HuH-7 (cell line): ENCODE measurements around the gene ZBTB45.

Source experiments
- DNase-seq: peaks from one replicate; pipeline ENCODE4 v3.0.0; 2011; ENCODE audit warnings: low spot score

ZBTB45 gene

DNA sequence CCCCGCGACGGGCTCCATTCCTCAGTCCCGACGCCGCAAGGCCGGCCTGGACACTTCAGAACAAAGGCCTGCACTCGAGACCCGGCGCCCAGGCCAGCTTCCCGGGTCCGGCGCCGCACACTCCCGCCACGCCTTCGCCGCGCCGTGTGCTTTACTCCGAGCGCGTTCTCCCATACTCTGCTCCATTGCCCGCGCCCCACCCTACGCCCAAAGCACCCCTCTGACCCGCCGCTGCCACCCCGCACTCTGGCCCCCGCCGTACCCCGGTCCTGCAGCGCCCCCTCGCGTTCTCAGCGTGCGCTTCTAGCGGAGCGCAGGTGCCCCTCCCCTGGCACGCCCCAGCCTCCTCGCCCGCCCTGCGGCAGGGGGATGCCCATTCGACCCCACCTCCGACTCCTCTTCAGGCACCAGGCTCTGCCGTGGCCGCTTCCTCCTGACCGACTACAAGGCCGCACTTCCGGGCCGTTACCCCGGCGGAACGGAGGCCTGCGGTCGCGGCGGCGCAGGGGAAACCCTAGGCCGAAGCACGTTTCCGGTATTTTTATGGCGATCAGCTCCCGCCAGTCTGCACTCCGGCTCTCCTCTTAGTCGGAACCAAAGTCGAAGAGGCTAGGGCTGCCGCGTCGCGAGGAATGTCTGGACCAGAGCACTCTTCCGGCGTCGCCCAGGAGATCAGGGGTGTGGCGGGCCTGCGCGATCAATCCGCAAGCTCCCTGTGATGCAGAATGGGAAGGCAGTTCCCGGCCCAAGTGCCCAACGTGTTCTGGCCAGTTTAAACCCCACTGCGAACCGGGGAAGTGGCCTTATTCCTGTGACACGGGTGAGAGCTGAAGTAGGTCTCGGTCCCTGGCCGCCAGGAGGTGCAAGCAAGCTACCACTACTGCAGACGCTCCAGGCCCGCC lies at the start of gene ZBTB45:
ZBTB45 (minus strand) TSS at position 456 of the 902 bp plus-strand sequence. CDS start 2,137 bp downstream, outside the sequence.
- DNase-seq, result peak; percentile 77

DNA sequence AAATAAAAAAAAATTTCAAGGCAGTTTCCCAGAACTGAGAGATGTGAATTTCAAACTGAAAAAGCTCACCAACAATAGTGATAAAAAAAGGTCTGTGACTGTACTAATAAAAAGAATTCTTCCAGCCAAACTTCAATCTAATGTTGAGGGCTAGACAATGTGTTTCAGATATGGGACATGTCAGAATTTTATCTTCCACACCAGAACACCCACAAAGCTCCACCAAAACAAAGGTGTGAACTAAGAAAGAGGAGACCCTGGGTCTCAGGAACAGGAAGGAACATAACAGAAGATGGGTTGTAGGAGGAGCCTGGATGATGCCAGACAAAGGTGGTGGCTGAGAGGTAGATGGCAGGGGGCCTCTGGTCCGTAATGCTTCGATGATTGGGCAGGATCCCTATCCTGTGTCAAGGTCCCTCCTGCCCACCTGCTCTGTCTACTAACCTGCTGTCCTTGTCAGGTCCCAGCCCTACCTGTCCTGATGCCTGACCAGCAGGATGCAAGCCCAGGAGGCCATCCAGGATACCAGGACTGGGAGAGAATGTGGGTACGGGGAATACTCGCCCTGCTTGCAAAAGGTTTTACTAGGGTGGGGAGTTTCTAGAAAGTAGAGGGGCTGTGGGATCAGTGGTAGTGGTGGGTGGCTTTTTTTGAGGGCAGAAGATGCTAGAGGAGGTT lies 49.0 kb upstream of the ZBTB45 start:
- DNase-seq, result no peak

DNA sequence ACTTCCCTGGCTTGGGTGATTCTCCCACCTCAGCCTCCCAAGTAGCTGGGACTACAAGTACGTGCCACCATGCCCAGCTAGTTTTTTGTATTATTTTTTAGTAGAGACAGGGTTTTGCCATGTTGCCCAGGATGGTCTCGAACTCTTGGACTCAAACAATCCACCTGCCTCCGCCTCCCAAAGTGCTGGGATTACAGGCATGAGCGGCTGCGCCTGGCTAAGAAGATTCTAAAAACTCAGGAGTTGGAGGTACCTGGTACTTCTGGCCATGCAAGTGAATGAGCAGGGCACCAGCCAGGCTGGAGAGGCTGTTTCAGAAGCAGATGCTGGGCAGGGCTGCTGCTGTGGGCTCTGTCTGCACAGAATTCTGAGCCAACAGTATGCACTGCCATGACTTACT lies 47.4 kb upstream of the ZBTB45 start:
- DNase-seq, result no peak

DNA sequence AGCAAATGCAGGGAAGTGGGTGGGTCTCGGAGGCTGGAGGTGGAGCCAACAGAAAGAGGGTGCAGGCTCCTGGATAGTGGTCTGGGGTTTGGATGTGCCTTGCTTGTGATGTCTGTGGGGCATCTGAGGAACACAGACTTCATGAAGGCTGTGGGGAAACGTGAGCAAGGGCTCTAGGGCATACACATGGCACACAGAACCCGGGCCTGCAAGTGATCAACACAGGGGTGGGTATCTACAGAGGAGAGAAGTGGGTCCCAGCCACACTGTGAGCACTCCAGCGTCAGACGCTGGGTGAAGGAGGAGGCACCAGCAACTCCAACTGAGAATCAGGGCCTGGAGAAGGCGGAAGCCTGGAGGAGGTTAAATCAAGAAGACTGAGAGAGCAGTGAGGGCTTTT lies 44.2 kb upstream of the ZBTB45 start:
- no peak for DNase-seq

GRCh38 chr19:58563034-58563573 lies 43.5 kb upstream of the ZBTB45 start:
- no peak for DNase-seq

DNA sequence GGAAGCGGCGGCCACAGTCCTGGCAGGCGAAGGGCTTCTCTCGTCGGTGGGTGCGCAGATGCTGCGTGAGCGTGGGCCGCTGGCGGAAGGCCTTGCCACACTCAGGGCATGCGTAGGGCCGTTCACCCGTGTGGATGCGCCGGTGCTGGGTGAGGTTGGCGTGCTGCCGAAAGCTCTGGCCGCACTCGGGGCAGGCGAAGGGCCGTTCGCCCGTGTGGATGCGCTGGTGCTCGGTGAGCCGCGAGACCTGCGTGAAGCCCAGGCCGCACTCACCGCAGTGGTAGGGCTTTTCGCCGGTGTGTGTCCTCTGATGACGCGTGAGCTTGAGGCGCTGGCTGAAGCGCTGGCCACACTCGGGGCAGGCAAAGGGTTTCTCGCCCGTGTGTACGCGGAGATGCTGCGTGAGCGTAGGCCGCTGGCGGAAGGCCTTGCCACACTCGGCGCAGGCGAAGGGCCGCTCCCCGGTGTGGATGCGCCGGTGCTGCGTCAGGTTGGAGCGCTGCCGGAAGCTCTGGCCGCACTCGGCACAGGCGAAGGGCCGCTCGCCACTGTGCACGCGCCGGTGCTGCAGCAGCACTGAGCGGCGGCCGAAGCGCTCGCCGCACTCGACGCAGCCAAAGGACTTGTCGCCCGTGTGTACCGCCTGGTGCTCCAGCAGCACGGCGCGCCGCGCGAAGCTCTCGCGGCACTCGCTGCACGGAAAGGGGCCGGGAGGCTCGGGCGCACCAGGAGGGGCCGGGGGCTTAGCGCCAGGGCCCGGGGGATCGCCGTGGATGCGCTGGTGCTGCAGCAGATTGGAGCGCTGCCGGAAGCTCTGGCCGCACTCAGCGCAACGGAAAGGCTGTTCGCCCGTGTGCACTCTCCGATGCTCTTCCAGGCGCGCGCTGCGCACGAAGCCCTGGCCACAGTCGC lies 42.8 kb upstream of the ZBTB45 start:
- DNase-seq, result no peak

DNA sequence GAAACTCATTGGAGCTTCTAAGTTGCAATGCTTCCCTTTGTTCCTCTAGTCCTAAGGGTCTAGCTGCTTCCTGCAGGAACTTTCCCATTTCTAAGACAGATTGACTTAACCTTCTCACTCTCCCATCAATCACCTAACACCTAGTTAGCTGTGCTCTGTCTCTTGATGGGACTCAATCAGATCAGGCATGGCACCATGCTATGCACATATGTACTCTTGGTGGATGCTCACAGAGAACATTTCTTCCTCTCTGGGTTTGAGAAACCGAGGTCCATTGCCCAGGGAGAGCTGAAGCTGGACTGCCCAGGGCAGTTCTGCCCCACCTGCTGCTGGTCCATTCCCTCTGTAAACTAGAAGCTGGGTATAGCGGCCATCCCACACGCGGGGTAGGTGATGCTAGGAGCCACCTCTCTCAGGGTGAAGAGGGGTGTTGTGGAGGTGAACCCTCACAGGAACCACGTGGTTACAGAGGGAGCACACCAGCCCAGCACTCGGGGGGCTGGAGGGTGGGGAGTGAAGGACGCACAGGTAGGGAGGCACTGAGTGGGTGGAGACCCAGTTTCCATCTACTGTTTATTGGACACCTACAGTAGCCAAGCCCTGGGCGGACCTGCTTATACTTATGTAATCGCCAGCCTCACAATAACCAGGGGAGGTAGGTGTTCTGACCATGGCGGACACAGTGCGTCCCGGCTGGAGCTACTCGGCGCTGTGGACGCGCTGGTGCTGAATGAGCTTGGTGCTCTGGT lies 41.9 kb upstream of the ZBTB45 start:
- DNase-seq, result no peak

DNA sequence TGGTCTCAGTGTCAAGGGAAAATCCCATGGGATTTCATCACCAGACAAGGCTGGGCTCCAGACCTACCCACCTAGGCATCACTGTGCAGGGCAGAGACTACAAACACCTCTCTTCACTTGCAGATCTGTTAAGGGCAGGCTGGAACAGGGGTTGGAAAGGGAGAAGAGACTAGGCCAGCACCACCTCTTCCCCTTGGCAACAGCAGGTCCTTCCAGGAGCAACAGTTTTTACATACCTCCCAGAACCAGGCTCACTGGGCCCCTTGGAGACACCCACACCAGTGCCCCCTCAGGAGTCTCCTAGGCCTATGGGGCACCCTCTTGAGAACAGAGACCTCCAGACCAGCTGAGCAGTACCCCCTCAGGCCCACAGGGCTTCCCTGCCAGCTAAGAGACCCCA lies 41.3 kb upstream of the ZBTB45 start:
- DNase-seq, result no peak

- DNase-seq, result no peak
Measured at GRCh38 chr19:58560007-58560887, 40.6 kb upstream of the ZBTB45 start.

DNA sequence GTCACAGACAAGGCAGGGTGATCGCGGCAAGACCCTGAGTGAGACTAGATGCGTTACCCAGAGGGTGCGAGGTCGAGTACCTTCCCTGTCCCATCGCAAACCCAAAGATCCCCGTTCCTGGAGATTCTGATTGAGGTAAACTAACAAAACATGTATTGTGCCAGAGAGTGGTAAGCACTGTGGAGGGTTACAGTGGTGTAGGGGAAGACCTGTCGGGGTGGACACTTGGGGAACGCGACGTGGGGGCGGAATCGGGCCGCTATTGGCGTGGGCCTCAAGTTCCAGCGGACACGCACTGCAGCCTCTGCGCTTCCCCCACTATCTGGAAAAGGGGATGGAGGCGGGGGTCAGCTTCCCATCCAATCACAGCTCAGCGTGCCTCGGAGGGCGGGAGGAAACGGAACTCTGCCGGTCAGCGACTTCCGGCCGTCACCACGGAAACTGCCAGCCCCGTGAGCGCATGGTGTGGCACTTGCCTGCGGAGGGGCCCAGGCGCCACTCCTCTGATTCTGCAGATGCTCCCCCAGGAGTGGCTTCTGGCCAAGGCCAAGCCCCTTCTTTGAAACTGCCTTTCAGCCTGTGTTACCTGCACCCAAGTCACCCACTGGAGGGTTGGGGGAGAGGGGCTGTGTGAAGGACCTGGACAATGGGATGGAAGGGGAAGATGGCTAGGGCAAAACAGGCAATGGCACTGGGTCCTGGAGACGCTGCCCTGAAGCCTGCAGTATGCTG lies 39.8 kb upstream of the ZBTB45 start:
- peak; percentile 99 for DNase-seq

- DNase-seq, result peak; percentile 86
Measured at GRCh38 chr19:58558623-58559274, 39.1 kb upstream of the ZBTB45 start.

- DNase-seq, result no peak
Measured at GRCh38 chr19:58558066-58558622, 38.5 kb upstream of the ZBTB45 start, which contains the start of gene UBE2M. TSS of gene UBE2M (minus strand) at chr19:58558611. CDS start at chr19:58558381, 230 bp downstream.

GRCh38 chr19:58557221-58558065 lies 37.8 kb upstream of the ZBTB45 start:
- DNase-seq, result no peak

- DNase-seq, result no peak
Measured at GRCh38 chr19:58556622-58557220, 37.1 kb upstream of the ZBTB45 start.

DNA sequence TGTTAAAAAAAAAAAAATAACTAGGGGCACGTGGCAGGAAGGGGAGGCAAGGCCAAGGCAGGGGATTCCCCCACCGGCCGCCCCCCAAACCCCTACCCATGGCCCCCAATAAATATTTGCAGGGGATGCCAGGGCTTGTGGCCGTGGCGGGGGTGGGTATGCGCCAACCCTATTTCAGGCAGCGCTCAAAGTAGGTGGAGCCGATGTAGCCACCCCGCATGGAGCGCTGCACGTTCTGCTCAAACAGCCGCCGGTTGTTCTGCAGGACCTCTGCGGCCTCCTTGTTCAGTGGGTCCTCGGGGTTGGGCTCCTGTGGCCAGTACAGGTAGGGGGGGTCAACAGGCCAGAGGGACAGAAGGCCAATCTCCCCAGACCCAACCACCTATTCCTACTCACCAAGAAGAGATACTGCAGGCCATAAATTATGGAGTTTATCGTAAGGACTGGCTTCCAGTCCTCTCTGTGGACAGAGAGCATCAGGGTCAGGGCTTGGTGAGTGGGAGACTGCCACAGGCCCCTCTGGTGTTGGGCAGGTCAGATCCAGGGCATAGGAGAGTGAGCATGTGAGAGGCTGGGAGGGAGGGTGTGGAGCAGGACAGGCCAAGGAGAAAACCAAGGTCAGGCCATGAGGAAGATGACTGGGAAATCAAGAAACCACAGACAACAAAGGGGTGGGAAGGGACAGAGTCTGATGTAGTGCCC lies 36.5 kb upstream of the ZBTB45 start:
- no peak for DNase-seq

GRCh38 chr19:58555369-58555885 lies 35.8 kb upstream of the ZBTB45 start:
- no peak for DNase-seq
